Lower leg skin (tissue), 3 donors: ENCODE measurements around the gene NOC4L.

ENCODE experiments used
- CTCF ChIP-seq, 3 donors: fragments of 450-650 bp; IDR thresholded peaks; one replicate each; pipeline ENCODE4 v1.5.1; 2016; ENCODE audit warnings: antibody characterized with exemption in 3 of 3, mild to moderate bottlenecking in 3 of 3, moderate library complexity in 2 of 3
- POLR2A ChIP-seq, 2 donors: fragments of 450-650 bp; IDR thresholded peaks; one replicate each; pipeline ENCODE4 v1.6.1; 2016 to 2017; ENCODE audit warnings: antibody characterized with exemption in 2 of 2, mild to moderate bottlenecking in 1 of 2, moderate library complexity in 1 of 2

DNA sequence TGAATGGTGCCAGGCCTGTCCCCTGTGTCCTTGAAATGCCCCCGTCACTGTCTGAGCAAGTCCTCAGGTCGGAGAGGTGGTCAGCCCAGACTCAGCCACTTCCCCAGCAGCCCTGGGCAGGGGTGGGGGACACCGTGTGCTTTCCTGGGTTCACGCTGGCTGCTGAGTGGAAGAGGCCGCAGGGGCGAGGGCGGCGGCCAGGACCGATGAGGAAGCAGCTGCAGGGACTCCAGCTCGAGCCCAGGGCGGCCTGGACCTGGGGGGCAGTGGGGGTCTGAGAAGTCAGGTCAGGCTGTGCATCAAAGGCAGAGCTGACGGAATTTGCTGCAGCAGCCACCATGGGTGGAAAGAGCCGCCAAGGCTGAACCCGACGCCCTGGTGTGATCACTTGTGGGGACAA, 28.4 kb downstream of the NOC4L start:
- TF ChIP-seq POLR2A (IDR thresholded peaks at IDR 0.05) (no peak), CTCF (IDR thresholded peaks at IDR 0.05) (no peak)
